Neural cell (in vitro differentiated cells): ENCODE measurements around the gene VPS41. TPM values are rescaled to one million over a fixed set of nuclear protein-coding genes. Genes with fewer than 3 reads are reported as not detected.

Experiments
- H2AFZ ChIP-seq: fragments of 200-600, 300-800 bp; sonication (generic), shearing (Covaris generic); 2 replicates; pipeline ENCODE4 v1.6.0; 2014; ENCODE audit warnings: low read depth, mild to moderate bottlenecking, antibody characterized with exemption, low read length, moderate library complexity
- H3F3A ChIP-seq: fragments of 200-600 bp; shearing (Covaris generic); 2 replicates; pipeline ENCODE4 v1.6.1; 2016; ENCODE audit warnings: mild to moderate bottlenecking, moderate library complexity, mixed read lengths, antibody characterized with exemption, low read length; ENCODE audit not compliant: insufficient read depth, poor library complexity, severe bottlenecking
- H3K27ac ChIP-seq: fragments of 200-600, 300-800 bp; sonication (generic), shearing (Covaris generic); 2 replicates; pipeline ENCODE4 v1.5.1; 2014; ENCODE audit warnings: mild to moderate bottlenecking, low read length, moderate library complexity
- H3K27me3 ChIP-seq: fragments of 300-800, 200-600 bp; sonication (generic), shearing (Covaris generic); 2 replicates; pipeline ENCODE4 v1.6.0; 2014; ENCODE audit warnings: mild to moderate bottlenecking, low read depth, low read length, moderate library complexity; ENCODE audit not compliant: insufficient read depth
- H3K36me3 ChIP-seq: fragments of 300-800, 200-600 bp; sonication (generic), shearing (Covaris generic); 2 replicates; pipeline ENCODE4 v1.5.1; 2014; ENCODE audit warnings: mild to moderate bottlenecking, antibody characterized with exemption, low read length, moderate library complexity; ENCODE audit not compliant: insufficient read depth
- H3K4me2 ChIP-seq: fragments of 300-800, 200-600 bp; sonication (generic), shearing (Covaris generic); 2 replicates; pipeline ENCODE4 v1.6.0; 2014; ENCODE audit warnings: mild to moderate bottlenecking, low read length
- H3K4me3 ChIP-seq: fragments of 300-800, 200-600 bp; sonication (generic), shearing (Covaris generic); 2 replicates; pipeline ENCODE4 v1.5.1; 2014; ENCODE audit warnings: mild to moderate bottlenecking, low read length, moderate library complexity
- H3K79me2 ChIP-seq: fragments of 200-600 bp; shearing (Covaris generic); replicated peaks from 2 replicates; pipeline ENCODE4 v1.6.0; 2014; ENCODE audit warnings: mild to moderate bottlenecking, low read length, moderate library complexity; ENCODE audit not compliant: insufficient read depth
- H3K9ac ChIP-seq: fragments of 300-800, 200-600 bp; sonication (generic), shearing (Covaris generic); 2 replicates; pipeline ENCODE4 v1.6.1; 2016; ENCODE audit warnings: mild to moderate bottlenecking, low read length, mixed read lengths
- H3K9me2 ChIP-seq: fragments of 200-600 bp; shearing (Covaris generic); 2 replicates; pipeline ENCODE4 v1.6.1; 2016; ENCODE audit warnings: mild to moderate bottlenecking, low read length, mixed read lengths; ENCODE audit not compliant: insufficient read depth
- H3K9me3 ChIP-seq: fragments of 200-600, 300-800 bp; sonication (generic), shearing (Covaris generic); 2 replicates; pipeline ENCODE4 v1.6.1; 2016; ENCODE audit warnings: mild to moderate bottlenecking, mixed run types, low read length, moderate library complexity, mixed read lengths
- H4K20me1 ChIP-seq: fragments of 200-600 bp; shearing (Covaris generic); 2 replicates; pipeline ENCODE4 v1.6.1; 2016; ENCODE audit warnings: mild to moderate bottlenecking, mixed run types; ENCODE audit not compliant: insufficient read depth
- EP300 ChIP-seq: fragments of 450-650 bp; conservative IDR thresholded peaks from 2 replicates; pipeline ENCODE4 v1.6.1; 2014; ENCODE audit warnings: antibody characterized with exemption, mild to moderate bottlenecking, moderate library complexity; ENCODE audit not compliant: poor library complexity, severe bottlenecking
- EZH2 ChIP-seq: fragments of 200-600, 300-800 bp; shearing (Covaris generic), sonication (generic); IDR thresholded peaks from 2 replicates; pipeline ENCODE4 v1.6.1; 2014; ENCODE audit warnings: antibody characterized with exemption, low read length, borderline replicate concordance, mild to moderate bottlenecking; ENCODE audit not compliant: insufficient read depth, poor library complexity, severe bottlenecking
- MXI1 ChIP-seq: fragments of 450-650 bp; conservative IDR thresholded peaks from 2 replicates; pipeline ENCODE4 v1.6.1; 2014; ENCODE audit warnings: antibody characterized with exemption, mild to moderate bottlenecking; ENCODE audit not compliant: poor library complexity, severe bottlenecking
- POLR2AphosphoS5 ChIP-seq: IDR thresholded peaks from 2 replicates; pipeline ENCODE4 v1.6.1; 2012
- RAD21 ChIP-seq: fragments of 450-650 bp; conservative IDR thresholded peaks from 2 replicates; pipeline ENCODE4 v1.6.1; 2014; ENCODE audit warnings: antibody characterized with exemption, mild to moderate bottlenecking, moderate library complexity
- SMC3 ChIP-seq: fragments of 450-650 bp; conservative IDR thresholded peaks from 2 replicates; pipeline ENCODE4 v1.6.1; 2014; ENCODE audit warnings: antibody characterized with exemption, mild to moderate bottlenecking, moderate library complexity; ENCODE audit not compliant: poor library complexity
- TAF1 ChIP-seq: IDR thresholded peaks from 2 replicates; pipeline ENCODE4 v1.6.1; 2012; ENCODE audit warnings: low read depth
- polyA plus RNA-seq: library from polyadenylated mRNA; depleted of rRNA; stranded (reverse); fragments of >200 nt; gene quantifications from 2 replicates; pipeline ENCODE4 v1.2.3, GENCODE V29; 2014
- TF ChIP-seq, protein P1 (sequence below): IDR thresholded peaks from 2 replicates; pipeline ENCODE4 v1.6.1; 2012; ENCODE audit warnings: borderline replicate concordance
- TF ChIP-seq, protein P2 (sequence below): fragments of 450-650 bp; IDR thresholded peaks from 2 replicates; pipeline ENCODE4 v1.5.1; 2014; ENCODE audit warnings: antibody characterized with exemption, mild to moderate bottlenecking, moderate library complexity; ENCODE audit not compliant: poor library complexity, severe bottlenecking

The VPS41 gene
- polyA plus RNA-seq, 1 donor from 2014 or later, result 64.0 TPM

DNA sequence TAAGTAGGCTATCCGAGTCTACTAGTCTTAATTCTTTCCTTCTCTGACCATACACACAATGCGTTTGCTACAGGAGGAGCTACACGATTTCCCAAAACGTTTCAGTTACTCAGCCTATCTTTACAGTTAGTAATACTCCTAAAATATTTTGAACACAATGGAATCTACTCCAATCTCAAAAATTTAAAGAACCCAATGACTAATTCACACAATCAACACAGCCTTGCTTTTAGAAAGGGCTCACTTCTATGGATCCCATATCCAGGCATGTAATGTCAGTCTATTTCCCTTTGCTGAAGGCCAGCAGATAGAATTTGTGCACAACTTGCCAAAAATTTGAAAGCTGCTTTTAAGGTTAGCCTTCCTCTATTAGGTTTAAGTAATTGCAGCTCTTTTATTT lies 107.2 kb downstream of the VPS41 start:
- Histone ChIP-seq H3K36me3 (peaks cover 4% of the 10 kb centered on the region), H3K79me2 (no peaks in the 10 kb centered on the region), H3K9ac (no peak overlapping the region), H3K27me3 (no peaks in the 10 kb centered on the region), H2AFZ (no peak overlapping the region), H3K4me3 (no peak overlapping the region), H4K20me1 (no peaks in the 10 kb centered on the region), H3K9me3 (no peaks in the 10 kb centered on the region), H3F3A (no peaks in the 10 kb centered on the region), H3K27ac (no peak overlapping the region), H3K4me2 (no peak overlapping the region), H3K9me2 (no peaks in the 10 kb centered on the region)
- TF ChIP-seq TAF1, result no peak
- TF ChIP-seq SMC3, result no peak
- TF ChIP-seq EP300, result no peak
- TF ChIP-seq EZH2, result no peak
- no peak for TF ChIP-seq MXI1
- TF ChIP-seq RAD21, result no peak
- TF ChIP-seq, protein P1, sequence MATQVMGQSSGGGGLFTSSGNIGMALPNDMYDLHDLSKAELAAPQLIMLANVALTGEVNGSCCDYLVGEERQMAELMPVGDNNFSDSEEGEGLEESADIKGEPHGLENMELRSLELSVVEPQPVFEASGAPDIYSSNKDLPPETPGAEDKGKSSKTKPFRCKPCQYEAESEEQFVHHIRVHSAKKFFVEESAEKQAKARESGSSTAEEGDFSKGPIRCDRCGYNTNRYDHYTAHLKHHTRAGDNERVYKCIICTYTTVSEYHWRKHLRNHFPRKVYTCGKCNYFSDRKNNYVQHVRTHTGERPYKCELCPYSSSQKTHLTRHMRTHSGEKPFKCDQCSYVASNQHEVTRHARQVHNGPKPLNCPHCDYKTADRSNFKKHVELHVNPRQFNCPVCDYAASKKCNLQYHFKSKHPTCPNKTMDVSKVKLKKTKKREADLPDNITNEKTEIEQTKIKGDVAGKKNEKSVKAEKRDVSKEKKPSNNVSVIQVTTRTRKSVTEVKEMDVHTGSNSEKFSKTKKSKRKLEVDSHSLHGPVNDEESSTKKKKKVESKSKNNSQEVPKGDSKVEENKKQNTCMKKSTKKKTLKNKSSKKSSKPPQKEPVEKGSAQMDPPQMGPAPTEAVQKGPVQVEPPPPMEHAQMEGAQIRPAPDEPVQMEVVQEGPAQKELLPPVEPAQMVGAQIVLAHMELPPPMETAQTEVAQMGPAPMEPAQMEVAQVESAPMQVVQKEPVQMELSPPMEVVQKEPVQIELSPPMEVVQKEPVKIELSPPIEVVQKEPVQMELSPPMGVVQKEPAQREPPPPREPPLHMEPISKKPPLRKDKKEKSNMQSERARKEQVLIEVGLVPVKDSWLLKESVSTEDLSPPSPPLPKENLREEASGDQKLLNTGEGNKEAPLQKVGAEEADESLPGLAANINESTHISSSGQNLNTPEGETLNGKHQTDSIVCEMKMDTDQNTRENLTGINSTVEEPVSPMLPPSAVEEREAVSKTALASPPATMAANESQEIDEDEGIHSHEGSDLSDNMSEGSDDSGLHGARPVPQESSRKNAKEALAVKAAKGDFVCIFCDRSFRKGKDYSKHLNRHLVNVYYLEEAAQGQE, result no peak
- TF ChIP-seq POLR2AphosphoS5, result no peak
- TF ChIP-seq, protein P2, sequence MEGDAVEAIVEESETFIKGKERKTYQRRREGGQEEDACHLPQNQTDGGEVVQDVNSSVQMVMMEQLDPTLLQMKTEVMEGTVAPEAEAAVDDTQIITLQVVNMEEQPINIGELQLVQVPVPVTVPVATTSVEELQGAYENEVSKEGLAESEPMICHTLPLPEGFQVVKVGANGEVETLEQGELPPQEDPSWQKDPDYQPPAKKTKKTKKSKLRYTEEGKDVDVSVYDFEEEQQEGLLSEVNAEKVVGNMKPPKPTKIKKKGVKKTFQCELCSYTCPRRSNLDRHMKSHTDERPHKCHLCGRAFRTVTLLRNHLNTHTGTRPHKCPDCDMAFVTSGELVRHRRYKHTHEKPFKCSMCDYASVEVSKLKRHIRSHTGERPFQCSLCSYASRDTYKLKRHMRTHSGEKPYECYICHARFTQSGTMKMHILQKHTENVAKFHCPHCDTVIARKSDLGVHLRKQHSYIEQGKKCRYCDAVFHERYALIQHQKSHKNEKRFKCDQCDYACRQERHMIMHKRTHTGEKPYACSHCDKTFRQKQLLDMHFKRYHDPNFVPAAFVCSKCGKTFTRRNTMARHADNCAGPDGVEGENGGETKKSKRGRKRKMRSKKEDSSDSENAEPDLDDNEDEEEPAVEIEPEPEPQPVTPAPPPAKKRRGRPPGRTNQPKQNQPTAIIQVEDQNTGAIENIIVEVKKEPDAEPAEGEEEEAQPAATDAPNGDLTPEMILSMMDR, result no peak

DNA sequence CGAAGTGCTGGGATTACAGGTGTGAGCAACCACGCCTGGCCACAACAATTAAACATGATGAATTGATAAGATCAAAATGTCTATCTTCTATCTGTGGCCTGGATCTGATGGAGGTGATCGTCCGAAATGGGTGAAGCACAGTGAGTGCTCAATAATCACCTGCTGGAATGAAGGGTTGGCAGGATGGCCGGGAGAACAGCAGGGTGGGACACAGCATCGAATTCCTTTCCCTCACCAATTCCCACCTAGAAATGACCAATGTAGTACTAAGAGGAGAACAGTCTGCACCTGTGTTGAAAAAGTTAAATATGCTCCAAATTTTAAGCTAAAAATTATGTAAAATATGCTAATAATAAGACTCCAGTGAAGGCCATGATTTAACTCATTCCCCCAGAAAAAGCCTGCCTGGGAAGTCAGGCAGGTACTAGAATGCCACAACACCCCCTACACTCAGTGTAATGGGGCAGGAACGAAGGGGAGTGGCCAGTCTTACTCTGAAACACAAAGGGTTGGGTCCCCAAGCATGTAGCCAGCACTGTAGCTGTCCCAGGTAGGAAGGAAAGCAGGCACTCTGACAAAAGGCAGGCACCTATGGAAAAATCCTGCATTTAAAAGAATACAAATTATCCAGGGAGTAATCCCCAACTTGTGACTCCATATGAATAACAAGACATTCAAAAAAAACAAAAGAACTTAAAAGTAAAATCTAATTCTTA lies 110.3 kb downstream of the VPS41 start:
- H2AFZ ChIP-seq, result no peak overlapping the region
- no peak overlapping the region for H3K4me2 ChIP-seq
- no peak overlapping the region for H3K4me3 ChIP-seq
- no peaks in the 10 kb centered on the region for H3K9me3 ChIP-seq
- H3K36me3 ChIP-seq, result no peaks in the 10 kb centered on the region
- H3K27me3 ChIP-seq, result no peaks in the 10 kb centered on the region
- H3K27ac ChIP-seq, result no peak overlapping the region
- no peaks in the 10 kb centered on the region for H4K20me1 ChIP-seq
- no peaks in the 10 kb centered on the region for H3K79me2 ChIP-seq
- no peaks in the 10 kb centered on the region for H3K9me2 ChIP-seq
- TF ChIP-seq EP300, result no peak
- TF ChIP-seq EZH2, result no peak
- TF ChIP-seq MXI1, result no peak
- TF ChIP-seq RAD21, result no peak
- TF ChIP-seq, protein P1, result no peak
- TF ChIP-seq, protein P2, result no peak
- no peak for TF ChIP-seq TAF1
- no peak for TF ChIP-seq SMC3
- TF ChIP-seq POLR2AphosphoS5, result no peak
- no peak overlapping the region for H3K9ac ChIP-seq
- H3F3A ChIP-seq, result no peaks in the 10 kb centered on the region
